Activated naive CD4-positive, alpha-beta T cell treated with anti-CD3 and anti-CD28 coated beads, Interleukin-2, amount 50 U/mL, for 16 hours (primary cell): Measurements from ENCODE around the gene MOV10L1.
A peak's percentile ranks its signal among the peaks of the same experiment; 100 is the strongest.
"Not testable (repeated sequence)": the region's sequence is repeated elsewhere in the genome, so short reads cannot be mapped to it uniquely, and the experiment has no call there.

ENCODE experiments used
- DNase-seq: peaks from one replicate; pipeline ENCODE4 v3.0.0-alpha.2; 2020

The MOV10L1 gene

GRCh38 chr22:50141462-50141861 lies 51.7 kb downstream of the MOV10L1 start:
- DNase-seq, result no peak

DNA sequence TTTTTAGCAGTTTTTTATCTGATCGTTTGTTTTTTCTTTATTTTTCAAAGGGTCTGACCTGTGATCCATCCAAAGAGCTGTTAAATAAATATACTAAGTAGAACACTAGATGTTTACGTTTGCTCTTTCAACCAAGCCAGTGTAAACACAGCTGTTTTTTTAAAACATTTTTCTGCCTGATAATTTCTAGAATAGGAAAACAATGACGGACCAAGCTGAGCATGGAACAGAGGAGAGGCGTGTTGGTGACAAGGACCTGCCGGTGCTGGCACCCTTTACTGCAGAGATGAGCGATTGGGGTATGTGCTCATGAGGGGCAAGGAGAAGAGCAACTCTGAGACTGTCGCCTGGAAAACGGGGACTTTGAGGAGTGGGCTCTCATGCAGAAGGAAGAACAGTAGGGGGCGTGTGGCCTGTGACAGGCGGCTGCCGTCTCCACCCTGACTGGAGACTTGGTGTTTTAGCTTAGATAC lies 52.1 kb downstream of the MOV10L1 start:
- no peak for DNase-seq

DNA sequence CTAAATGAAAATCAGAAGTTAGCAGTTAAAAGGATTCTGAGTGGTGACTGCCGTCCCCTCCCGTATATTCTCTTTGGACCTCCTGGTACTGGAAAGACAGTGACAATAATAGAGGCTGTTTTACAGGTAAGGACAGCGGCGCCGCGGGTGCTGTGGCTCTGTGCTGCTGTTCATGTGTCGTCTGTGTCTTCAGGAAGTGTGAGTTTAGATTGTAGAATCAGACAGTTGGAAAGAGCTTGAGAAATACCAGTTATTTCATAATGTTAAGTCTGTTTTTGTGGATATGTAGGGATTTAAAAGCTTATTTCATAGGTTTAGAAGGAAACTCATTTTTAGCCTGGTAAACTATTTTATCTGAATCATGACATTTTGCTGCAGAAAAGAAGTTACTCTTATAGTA lies 53.3 kb downstream of the MOV10L1 start:
- no peak for DNase-seq

- no peak for DNase-seq
Measured at GRCh38 chr22:50144005-50144614, 54.3 kb downstream of the MOV10L1 start.

- no peak for DNase-seq
Measured at GRCh38 chr22:50145721-50146438, 56.1 kb downstream of the MOV10L1 start.

GRCh38 chr22:50146439-50147238 lies 56.8 kb downstream of the MOV10L1 start:
- DNase-seq, result no peak

DNA sequence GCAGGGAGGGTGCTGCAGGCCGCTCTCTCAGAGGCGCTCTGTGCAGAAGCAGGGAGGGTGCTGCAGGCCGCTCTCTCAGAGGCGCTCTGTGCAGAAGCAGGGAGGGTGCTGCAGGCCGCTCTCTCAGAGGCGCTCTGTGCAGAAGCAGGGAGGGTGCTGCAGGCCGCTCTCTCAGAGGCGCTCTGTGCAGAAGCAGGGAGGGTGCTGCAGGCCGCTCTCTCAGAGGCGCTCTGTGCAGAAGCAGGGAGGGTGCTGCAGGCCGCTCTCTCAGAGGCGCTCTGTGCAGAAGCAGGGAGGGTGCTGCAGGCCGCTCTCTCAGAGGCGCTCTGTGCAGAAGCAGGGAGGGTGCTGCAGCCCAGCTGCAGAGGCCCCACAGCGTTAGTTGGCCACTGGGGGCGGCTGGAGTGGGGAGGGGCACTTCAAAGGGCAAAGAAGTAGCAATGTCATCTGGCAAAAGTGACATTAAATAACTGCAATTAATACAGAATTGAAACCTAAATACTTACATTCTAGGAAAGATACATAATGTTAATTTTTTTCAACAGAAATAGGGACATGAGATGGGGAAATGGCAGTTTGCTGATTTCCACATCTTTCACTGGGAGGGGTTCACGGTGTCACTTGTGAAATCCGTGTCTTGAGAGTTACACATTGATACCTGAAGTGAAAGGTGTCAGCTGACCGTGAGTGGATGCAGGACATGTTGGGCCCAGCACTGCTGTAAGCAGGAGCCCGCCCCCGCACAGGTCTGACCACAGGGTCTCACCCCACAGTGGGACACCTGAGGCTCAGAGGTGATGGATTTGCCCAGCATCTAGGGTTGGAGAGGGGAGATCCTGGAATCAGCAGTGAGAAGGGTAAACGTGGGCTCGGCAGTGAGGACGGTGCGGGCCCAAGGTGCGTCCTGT lies 57.7 kb downstream of the MOV10L1 start:
- not testable (repeated sequence) for DNase-seq

- no peak for DNase-seq
Measured at GRCh38 chr22:50148166-50148500, 58.3 kb downstream of the MOV10L1 start.

GRCh38 chr22:50148991-50149721 lies 59.4 kb downstream of the MOV10L1 start:
- peak; percentile 74 for DNase-seq

- no peak for DNase-seq
Measured at GRCh38 chr22:50150161-50151129, 60.6 kb downstream of the MOV10L1 start.

DNA sequence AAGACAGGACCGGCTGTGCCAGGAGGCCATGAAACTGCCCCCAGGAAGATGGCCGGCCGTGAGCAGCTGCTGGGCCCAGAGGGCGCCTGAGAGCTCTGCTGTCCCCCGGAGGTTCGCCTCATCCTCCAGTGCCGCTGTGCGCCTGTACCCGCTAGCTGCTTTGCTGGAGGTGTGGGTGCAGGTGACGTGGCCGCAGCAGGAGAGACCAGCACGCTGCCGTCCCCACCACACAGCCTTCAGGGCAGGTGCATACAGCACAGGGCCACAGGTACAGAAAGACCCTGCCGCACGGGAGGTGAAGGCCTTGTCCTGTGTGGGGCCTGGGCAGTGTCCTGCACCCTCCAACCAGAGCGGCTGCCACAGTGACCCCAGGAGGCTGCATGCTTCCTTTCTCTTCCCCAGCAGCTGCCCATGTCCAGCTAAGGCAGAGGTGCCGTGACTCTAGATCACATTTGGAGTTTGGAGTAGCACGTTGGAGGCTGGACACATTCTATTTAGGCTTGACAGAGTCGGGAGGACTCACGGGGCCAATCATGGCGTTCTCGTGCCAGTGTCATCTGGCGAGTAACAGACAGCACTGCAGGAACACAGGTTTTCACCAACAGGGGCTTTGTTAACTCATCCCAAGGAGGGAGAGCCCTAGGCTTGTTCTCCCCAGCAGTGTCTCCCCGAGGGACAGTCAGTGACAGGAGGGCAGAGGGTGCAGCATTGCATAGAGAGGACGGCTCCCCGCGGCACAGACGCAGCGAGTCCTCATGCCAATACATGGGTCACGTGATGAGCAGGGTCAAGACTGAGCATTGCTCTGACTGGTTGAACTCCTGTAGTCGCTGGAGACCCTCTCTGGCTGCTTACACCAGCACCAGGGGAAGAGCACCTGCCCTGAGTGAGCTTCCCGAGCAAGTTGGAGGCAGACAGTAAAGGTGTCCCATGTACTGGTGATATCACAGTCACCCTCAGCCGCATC lies 62.0 kb downstream of the MOV10L1 start:
- DNase-seq, result no peak

- no peak for DNase-seq
Measured at GRCh38 chr22:50153056-50153755, 63.4 kb downstream of the MOV10L1 start.

GRCh38 chr22:50153756-50154140 lies 63.9 kb downstream of the MOV10L1 start:
- DNase-seq, result no peak

GRCh38 chr22:50157709-50158375 lies 68.0 kb downstream of the MOV10L1 start:
- DNase-seq, result no peak

DNA sequence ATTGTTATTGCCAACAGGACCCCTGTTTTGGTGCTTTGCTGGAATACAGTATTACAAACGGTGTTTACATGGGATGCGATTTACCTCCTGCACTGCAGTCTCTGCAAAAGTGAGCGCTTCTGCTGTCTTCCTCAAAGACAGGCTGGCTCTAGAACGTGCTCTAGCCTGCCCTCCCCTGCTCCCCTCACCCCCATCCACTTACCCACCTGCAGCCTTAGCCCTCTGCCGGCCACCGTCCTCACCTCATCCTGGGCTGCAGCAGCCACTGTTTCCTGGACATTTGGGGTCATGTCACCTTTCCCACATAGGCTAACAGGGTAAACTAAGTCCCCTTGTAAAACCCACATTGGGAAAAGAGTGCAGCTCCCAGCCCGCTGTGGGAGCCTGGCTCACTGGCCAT lies 71.1 kb downstream of the MOV10L1 start:
- no peak for DNase-seq

DNA sequence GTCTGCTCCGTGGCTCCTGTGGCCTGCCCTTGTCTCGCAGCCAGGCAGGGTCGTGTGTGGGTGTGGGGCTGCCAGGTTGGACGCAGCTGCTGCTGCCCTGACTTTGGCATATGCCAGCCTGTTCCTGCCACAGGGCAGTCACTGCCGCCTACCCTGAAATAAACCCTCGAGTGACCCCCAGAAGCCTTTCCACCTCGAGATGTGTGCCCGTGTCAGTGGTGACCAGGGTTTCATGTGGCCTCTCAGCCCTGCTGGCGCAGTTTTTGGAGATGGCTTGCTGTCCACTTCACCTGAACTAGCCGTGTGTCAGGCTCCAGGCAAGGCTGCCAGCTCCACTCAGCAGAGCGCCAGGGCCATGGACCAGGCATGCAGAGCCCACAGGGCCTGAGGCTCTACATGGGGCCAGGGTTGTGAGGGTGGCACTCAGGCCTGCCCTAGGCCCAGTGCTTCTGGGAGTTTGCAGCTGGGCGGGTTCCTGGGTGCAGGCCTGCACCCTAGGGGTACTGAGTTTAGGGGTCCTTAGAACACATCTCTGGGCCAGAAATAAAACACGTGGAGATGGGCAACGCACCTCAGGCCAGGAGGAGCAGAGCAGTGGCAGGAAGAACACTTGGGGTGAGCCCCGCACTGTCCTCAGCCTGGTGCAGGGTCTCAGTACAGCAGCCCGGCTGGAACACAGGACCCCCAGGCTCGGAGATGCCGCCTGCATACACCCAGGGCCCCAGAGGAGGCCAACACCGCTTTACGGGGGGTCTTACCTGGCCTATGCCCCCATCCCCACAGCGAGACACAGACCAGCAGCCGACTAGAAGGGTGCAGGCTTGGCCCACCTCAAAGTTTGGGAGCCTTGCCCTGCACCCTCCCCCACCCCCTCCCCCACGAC lies 71.9 kb downstream of the MOV10L1 start:
- DNase-seq, result no peak

DNA sequence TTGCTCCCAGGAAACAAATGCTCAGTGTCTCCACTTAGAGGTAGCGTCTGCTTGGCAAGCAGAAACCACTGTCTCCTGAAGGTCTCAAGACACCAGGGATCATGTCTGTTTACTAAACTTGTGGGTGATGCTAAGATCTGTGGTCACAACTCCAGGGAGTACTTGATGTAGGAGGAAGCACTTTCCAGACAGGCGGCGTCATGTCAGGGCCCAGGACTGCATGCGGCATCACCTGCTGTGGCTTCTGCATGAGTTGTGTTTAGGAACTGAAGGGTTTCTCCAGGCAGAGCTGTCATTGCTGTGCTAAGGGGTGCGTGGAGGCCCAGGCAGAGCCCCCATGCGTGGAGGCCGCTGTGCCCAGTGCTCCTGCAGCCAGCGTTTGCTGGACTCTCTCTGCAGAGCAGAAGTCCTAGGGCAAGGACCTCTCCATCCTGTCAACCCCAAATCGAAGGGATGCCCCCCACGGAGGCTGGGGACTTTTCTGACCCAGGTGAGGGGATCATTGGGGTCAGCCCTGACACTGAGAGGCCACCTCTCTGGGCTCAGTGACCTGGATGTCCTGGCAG lies 72.7 kb downstream of the MOV10L1 start:
- no peak for DNase-seq
